ENCODE measurements around the gene ZBED6. TPM values are rescaled to one million over a fixed set of nuclear protein-coding genes. Genes with fewer than 3 reads are reported as not detected.

The ZBED6 gene
- polyA plus RNA-seq, 1 donor from 2014 or later, result 5.1 TPM

DNA sequence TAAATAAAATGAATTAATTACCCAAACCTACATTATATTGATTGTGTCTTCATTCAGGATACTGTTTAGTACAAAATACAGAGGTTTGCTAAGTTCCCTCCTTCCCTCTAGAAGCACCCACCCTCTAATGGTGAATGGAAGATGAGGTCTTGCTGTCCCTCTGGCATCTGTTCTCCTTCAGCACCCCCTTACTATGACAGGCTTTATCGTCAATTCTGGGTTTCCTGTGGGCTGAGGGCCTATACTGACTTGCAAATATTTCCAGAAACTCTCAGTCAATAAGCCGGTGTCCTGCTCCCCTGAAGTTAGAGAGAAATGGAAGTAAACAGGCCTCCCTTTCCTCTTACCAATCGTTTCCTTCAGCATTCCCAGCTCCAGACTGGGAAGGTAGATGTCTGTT is 17.3 kb upstream of the ZBED6 start:
- H3K27ac ChIP-seq (ENCODE audit: low read length), result no peak overlapping the region
- H2AFZ ChIP-seq (ENCODE audit: low read depth, low read length), result no peak overlapping the region
- H3K79me2 ChIP-seq (replicated peaks; ENCODE audit: insufficient read depth, low read length), result no peaks in the 10 kb centered on the region
- H4K20me1 ChIP-seq (ENCODE audit: insufficient read depth), result no peaks in the 10 kb centered on the region
- no peak overlapping the region for H3K4me2 ChIP-seq (ENCODE audit: low read length)
- H3K9ac ChIP-seq (ENCODE audit: low read length), result no peak overlapping the region
- no peaks in the 10 kb centered on the region for H3K36me3 ChIP-seq (ENCODE audit: insufficient read depth, low read length)
- H3K9me2 ChIP-seq (ENCODE audit: insufficient read depth, low read length), result no peaks in the 10 kb centered on the region
- TF ChIP-seq EZH2 (IDR thresholded peaks at IDR 0.05; ENCODE audit: borderline replicate concordance, insufficient read depth, low read length, poor library complexity, severe bottlenecking) (no peak), POLR2AphosphoS5 (IDR thresholded peaks at IDR 0.05) (no peak), RAD21 (conservative IDR thresholded peaks at IDR 0.05) (no peak), EP300 (conservative IDR thresholded peaks at IDR 0.05; ENCODE audit: poor library complexity, severe bottlenecking) (no peak)
- TF ChIP-seq, protein P1, sequence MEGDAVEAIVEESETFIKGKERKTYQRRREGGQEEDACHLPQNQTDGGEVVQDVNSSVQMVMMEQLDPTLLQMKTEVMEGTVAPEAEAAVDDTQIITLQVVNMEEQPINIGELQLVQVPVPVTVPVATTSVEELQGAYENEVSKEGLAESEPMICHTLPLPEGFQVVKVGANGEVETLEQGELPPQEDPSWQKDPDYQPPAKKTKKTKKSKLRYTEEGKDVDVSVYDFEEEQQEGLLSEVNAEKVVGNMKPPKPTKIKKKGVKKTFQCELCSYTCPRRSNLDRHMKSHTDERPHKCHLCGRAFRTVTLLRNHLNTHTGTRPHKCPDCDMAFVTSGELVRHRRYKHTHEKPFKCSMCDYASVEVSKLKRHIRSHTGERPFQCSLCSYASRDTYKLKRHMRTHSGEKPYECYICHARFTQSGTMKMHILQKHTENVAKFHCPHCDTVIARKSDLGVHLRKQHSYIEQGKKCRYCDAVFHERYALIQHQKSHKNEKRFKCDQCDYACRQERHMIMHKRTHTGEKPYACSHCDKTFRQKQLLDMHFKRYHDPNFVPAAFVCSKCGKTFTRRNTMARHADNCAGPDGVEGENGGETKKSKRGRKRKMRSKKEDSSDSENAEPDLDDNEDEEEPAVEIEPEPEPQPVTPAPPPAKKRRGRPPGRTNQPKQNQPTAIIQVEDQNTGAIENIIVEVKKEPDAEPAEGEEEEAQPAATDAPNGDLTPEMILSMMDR (IDR thresholded peaks at IDR 0.05; ENCODE audit: poor library complexity, severe bottlenecking), result no peak
- TF ChIP-seq, protein P2, sequence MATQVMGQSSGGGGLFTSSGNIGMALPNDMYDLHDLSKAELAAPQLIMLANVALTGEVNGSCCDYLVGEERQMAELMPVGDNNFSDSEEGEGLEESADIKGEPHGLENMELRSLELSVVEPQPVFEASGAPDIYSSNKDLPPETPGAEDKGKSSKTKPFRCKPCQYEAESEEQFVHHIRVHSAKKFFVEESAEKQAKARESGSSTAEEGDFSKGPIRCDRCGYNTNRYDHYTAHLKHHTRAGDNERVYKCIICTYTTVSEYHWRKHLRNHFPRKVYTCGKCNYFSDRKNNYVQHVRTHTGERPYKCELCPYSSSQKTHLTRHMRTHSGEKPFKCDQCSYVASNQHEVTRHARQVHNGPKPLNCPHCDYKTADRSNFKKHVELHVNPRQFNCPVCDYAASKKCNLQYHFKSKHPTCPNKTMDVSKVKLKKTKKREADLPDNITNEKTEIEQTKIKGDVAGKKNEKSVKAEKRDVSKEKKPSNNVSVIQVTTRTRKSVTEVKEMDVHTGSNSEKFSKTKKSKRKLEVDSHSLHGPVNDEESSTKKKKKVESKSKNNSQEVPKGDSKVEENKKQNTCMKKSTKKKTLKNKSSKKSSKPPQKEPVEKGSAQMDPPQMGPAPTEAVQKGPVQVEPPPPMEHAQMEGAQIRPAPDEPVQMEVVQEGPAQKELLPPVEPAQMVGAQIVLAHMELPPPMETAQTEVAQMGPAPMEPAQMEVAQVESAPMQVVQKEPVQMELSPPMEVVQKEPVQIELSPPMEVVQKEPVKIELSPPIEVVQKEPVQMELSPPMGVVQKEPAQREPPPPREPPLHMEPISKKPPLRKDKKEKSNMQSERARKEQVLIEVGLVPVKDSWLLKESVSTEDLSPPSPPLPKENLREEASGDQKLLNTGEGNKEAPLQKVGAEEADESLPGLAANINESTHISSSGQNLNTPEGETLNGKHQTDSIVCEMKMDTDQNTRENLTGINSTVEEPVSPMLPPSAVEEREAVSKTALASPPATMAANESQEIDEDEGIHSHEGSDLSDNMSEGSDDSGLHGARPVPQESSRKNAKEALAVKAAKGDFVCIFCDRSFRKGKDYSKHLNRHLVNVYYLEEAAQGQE (IDR thresholded peaks at IDR 0.05; ENCODE audit: borderline replicate concordance), result no peak
- H3K4me3 ChIP-seq (ENCODE audit: low read length), result no peak overlapping the region
- H3K27me3 ChIP-seq (ENCODE audit: insufficient read depth, low read depth, low read length), result no peaks in the 10 kb centered on the region
- H3F3A ChIP-seq (ENCODE audit: insufficient read depth, low read length, poor library complexity, severe bottlenecking), result no peaks in the 10 kb centered on the region
- H3K9me3 ChIP-seq (ENCODE audit: low read length), result no peaks in the 10 kb centered on the region

DNA sequence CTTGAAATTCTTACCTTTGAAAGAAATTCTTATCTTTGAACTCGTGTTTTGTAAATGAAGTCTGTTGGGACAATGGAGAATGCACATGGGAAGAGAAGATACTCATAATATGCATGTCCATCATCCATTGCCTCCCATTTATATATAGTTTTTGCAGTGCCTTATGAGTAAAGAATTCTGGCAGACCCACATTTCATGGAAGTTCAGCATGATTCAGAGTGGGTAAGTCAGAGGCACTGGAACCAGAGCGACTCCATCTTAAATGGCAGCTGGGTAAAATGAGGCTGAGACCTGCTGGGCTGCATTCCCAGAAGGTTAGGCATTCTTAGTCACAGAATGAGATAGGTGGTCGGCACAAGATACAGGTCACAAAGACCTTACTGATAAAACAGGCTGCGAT is 16.6 kb upstream of the ZBED6 start:
- H2AFZ ChIP-seq (ENCODE audit: low read depth, low read length), result no peak overlapping the region
- no peaks in the 10 kb centered on the region for H3K9me2 ChIP-seq (ENCODE audit: insufficient read depth, low read length)
- H3K27ac ChIP-seq (ENCODE audit: low read length), result no peak overlapping the region
- no peaks in the 10 kb centered on the region for H4K20me1 ChIP-seq (ENCODE audit: insufficient read depth)
- H3K4me3 ChIP-seq (ENCODE audit: low read length), result no peak overlapping the region
- H3K9ac ChIP-seq (ENCODE audit: low read length), result no peak overlapping the region
- H3F3A ChIP-seq (ENCODE audit: insufficient read depth, low read length, poor library complexity, severe bottlenecking), result no peaks in the 10 kb centered on the region
- no peaks in the 10 kb centered on the region for H3K36me3 ChIP-seq (ENCODE audit: insufficient read depth, low read length)
- H3K4me2 ChIP-seq (ENCODE audit: low read length), result no peak overlapping the region
- no peaks in the 10 kb centered on the region for H3K27me3 ChIP-seq (ENCODE audit: insufficient read depth, low read depth, low read length)
- H3K9me3 ChIP-seq (ENCODE audit: low read length), result no peaks in the 10 kb centered on the region
- H3K79me2 ChIP-seq (replicated peaks; ENCODE audit: insufficient read depth, low read length), result no peaks in the 10 kb centered on the region
- TF ChIP-seq POLR2AphosphoS5 (IDR thresholded peaks at IDR 0.05) (no peak), EZH2 (IDR thresholded peaks at IDR 0.05; ENCODE audit: borderline replicate concordance, insufficient read depth, low read length, poor library complexity, severe bottlenecking) (no peak), TAF1 (IDR thresholded peaks at IDR 0.05; ENCODE audit: low read depth) (no peak), EP300 (conservative IDR thresholded peaks at IDR 0.05; ENCODE audit: poor library complexity, severe bottlenecking) (no peak), RAD21 (conservative IDR thresholded peaks at IDR 0.05) (no peak), MXI1 (conservative IDR thresholded peaks at IDR 0.05; ENCODE audit: poor library complexity, severe bottlenecking) (no peak), SMC3 (conservative IDR thresholded peaks at IDR 0.05; ENCODE audit: poor library complexity) (no peak)
- TF ChIP-seq, protein P1 (IDR thresholded peaks at IDR 0.05; ENCODE audit: poor library complexity, severe bottlenecking), result no peak
- TF ChIP-seq, protein P2 (IDR thresholded peaks at IDR 0.05; ENCODE audit: borderline replicate concordance), result no peak
